GM12874 (cell line): Measurements from ENCODE around the gene LAMA2.

ENCODE experiments used
- CTCF ChIP-seq: IDR thresholded peaks from 2 replicates; pipeline ENCODE4 v1.5.1; 2011; ENCODE audit warnings: low read depth, mild to moderate bottlenecking, control low read depth, low read length, moderate library complexity; ENCODE audit not compliant: insufficient read depth

LAMA2 gene

GRCh38 chr6:129493354-129493902 lies 610.5 kb downstream of the LAMA2 start:
- TF ChIP-seq CTCF, result no peak

- TF ChIP-seq CTCF, result no peak
Measured at GRCh38 chr6:129494099-129494498, 611.2 kb downstream of the LAMA2 start.

GRCh38 chr6:129494586-129494985 lies 611.6 kb downstream of the LAMA2 start:
- TF ChIP-seq CTCF, result no peak

GRCh38 chr6:129495652-129496051 lies 612.7 kb downstream of the LAMA2 start:
- no peak for TF ChIP-seq CTCF

GRCh38 chr6:129497481-129498441 lies 614.8 kb downstream of the LAMA2 start:
- no peak for TF ChIP-seq CTCF

- no peak for TF ChIP-seq CTCF
Measured at GRCh38 chr6:129498541-129498940, 615.6 kb downstream of the LAMA2 start.

GRCh38 chr6:129498950-129499842 lies 616.3 kb downstream of the LAMA2 start:
- peak; percentile 27; the same call in 1 of the 2 replicates for TF ChIP-seq CTCF
